ENCODE results near the gene ADAMTS10.
"Not testable (repeated sequence)": the region's sequence is repeated elsewhere in the genome, so short reads cannot be mapped to it uniquely, and the experiment has no call there.

Gene ADAMTS10

GRCh38 chr19:8553729-8554128 is 56.8 kb downstream of the ADAMTS10 start:
- not testable (repeated sequence) for DNase-seq

DNA sequence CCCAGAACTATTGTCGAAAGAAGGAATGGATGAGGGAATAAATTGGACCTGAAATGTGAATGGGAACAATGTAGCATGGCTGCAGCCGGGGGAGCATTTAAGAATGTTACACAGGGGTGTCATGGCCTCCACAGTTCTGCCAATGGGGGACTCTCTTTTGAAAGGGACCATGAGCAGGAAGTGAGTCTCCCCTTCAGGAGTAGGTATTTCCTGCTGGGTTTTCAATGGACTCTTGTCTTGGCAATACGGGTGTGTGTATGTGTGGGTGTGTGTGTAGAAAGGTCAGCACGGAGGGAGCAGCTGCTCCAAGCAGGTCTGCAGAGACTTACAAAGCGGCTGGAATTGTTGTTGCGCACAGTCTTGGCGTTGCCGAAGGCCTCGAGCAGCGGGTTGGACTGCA is 57.7 kb downstream of the ADAMTS10 start:
- no peak for DNase-seq

DNA sequence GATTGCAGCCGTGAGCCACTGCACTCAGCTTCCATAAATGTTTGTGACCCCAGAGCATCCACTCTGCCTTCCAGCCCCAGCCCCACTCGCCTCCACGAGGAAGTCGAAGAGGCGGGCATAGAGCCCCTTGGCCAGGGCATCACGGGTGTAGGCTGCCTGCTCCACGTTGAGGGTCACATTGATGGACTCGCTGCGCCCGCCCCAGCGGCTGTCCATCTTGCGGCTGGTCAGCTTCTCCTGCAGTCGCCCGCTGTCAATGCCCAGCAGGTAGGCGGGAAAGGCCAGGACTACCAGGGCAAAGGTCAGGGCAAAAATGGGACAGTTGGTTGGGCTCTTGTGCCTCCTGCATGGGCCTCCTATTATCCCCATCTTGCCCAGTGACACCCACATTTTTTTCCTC is 60.4 kb downstream of the ADAMTS10 start:
- DNase-seq = no peak

GRCh38 chr19:8545743-8546142 is 64.8 kb downstream of the ADAMTS10 start:
- no peak for DNase-seq

GRCh38 chr19:8544168-8544567 is 66.3 kb downstream of the ADAMTS10 start:
- no peak for DNase-seq

- no peak for DNase-seq
Observed at GRCh38 chr19:8539621-8540149, 70.8 kb downstream of the ADAMTS10 start.

DNA sequence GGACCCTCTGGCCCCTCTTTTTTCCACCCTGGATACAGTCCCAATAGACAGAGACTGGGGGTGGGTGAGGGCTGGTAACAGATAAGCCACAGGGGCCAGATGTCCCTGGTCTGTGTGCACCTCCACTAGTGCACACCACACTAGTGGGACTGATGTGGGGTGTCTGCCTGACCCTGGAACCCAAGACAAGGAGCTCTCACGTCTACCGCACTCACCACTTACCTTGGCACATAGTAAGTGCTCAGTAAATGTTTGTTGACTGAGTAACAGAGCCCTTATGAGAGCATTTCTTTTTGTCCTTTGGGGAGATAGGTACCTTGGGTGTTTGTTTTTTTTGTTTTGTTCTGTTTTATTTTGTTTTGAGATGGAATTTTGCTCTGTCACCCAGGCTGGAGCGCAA is 73.4 kb downstream of the ADAMTS10 start:
- no peak for DNase-seq

DNA sequence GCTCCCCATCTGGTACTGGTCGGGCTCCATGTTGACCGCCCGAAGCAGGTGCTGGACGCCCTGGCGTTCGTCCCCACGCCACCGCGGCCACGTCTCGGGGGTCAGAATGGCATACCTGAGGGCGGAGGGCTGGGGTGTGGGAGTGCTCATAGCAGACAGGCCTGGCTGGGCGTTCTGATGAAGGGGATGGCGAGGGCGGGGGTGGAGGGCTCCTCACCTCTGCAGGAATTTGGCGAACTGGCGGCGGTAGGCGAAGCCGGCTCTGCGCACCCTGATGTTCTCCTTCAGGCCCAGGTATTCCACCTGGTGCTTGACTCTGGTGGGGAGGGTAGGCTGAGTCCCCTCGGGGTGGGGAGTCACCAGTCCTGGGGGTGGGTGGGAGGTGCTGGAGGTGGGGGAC is 74.2 kb downstream of the ADAMTS10 start:
- no peak for DNase-seq

- no peak for DNase-seq
Observed at GRCh38 chr19:8532225-8532624, 78.3 kb downstream of the ADAMTS10 start.

DNA sequence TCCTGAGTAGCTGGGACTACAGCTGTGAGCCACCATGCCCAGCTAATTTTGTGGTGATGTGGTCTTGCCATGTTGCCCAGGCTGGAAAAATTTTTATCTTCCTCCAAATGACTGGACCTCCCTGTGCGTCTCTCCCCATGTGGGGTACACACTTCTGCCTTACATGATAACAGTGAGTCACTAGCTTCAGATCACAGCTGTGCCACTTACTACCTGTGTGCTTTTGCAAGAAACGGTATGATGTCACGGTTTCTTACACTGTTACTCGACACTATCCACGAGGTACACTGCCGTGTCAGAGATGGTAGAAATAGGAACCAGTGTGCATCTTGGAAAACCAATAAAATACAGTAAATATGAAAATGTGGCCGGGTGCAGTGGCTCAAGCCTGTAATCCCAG is 79.0 kb downstream of the ADAMTS10 start:
- DNase-seq = no peak

All from NCI-H187 (cell line).